ENCODE measurements around the gene CNP.

Gene CNP

DNA sequence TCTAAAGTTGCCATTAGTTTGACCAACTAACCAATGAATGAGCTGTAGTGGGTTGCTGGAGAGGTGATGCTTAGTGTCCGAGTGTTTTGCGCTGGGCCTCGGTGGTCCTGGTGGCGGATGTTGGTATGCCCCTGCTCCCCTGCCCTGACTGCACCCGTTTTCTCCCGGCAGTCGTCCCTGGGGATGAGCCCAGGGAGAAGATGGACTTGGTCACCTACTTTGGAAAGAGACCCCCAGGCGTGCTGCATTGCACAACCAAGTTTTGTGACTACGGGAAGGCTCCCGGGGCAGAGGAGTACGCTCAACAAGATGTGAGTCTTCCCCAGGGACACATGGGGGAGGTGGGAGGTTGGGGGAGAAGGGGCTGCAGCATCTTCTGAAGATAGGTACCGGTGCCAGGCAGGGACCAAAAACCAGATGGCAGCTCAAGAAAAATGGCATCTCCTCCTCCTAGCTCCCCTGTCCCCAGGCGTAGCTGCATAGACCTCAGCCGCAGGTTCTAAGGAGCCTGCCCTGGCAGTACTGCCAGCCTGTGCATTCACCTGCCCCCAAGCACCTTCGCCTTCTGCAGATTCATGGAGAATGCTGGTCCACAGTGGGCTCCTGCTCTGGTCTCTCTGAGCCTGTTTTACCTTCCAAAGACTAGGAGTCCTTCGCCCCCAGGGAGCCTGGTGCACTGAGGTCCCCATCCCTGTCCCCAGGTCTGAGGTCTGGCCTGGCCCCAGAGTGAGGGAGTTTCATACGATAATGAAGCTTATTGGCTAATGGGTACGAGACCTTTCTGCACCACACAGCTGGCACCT lies 5.3 kb downstream of the CNP start:
- TF ChIP-seq Cebpa-rat (IDR thresholded peaks at IDR 0.05), result no peak
- peak overlapping the region; percentile 50 for H3K9ac ChIP-seq
- H3K4me3 ChIP-seq, result no peak overlapping the region
- H3K9me3 ChIP-seq, result no peaks in the 10 kb centered on the region
- peaks cover 91% of the 10 kb centered on the region for H3K36me3 ChIP-seq
- peaks cover 94% of the 10 kb centered on the region for H4K20me1 ChIP-seq
- peak overlapping the region; percentile 64 for H3K4me2 ChIP-seq
- peaks cover 79% of the 10 kb centered on the region for H3K4me1 ChIP-seq
- H3K27ac ChIP-seq, result peak overlapping the region; percentile 62
- H3K27me3 ChIP-seq, result no peaks in the 10 kb centered on the region; the same call in 1 of the 2 replicates

DNA sequence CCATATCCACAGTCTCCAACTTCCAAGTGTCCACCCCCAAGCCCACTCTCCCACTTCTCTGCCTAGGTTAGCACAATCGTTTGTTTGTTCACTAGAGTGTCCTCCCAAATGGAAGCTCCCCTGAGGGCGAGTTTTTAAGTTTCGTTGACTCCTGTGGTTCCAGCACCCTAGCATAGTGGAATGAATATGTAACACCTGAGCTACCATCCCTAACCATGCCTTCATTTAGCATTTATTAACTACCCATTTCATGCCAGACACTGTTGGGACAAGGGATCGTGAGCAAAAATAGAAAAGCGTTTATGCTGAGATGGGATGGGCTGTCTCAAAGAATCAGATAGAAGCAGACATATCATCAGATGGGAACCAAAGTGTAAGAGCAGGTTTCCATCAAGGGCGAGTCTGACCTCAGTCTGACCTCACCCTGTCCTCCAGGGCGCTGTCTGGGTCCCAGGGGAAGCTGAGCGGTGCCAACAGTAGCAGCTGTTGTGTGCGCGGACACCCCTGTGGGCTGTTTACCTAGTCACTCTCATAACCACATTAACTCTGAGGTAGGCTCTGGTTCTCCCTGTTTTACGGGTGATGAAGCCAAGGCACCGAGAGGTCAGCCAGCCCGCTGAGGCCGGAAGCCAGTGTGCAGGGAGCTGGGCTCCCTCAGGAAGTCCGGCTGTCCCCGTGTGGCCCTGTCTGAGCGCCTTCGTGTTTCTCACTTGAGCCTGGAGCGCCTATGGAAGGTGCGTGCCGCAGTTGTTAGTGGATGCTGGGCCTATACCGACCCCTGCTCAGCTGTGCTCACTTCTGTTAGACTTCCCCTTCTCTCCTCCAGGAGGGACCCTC lies 6.2 kb downstream of the CNP start:
- Histone ChIP-seq H3K27me3 (no peaks in the 10 kb centered on the region; the same call in 1 of the 2 replicates), H4K20me1 (peaks cover 98% of the 10 kb centered on the region), H3K9ac (peak overlapping the region; percentile 50), H3K4me1 (peaks cover 78% of the 10 kb centered on the region), H3K36me3 (peaks cover 98% of the 10 kb centered on the region), H3K4me3 (peak overlapping the region; percentile 16; the same call in 1 of the 2 replicates), H3K9me3 (no peaks in the 10 kb centered on the region), H3K27ac (peak overlapping the region; percentile 62), H3K4me2 (peak overlapping the region; percentile 64)
- TF ChIP-seq Cebpa-rat (IDR thresholded peaks at IDR 0.05), result no peak

DNA sequence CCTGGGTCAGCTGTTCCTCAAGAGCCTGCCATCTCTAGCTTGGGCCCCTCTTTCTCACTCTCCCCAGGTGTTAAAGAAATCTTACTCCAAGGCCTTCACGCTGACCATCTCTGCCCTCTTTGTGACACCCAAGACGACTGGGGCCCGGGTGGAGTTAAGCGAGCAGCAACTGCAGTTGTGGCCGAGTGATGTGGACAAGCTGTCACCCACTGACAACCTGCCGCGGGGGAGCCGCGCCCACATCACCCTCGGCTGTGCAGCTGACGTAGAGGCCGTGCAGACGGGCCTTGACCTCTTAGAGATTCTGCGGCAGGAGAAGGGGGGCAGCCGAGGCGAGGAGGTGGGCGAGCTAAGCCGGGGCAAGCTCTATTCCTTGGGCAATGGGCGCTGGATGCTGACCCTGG lies 6.8 kb downstream of the CNP start:
- peak overlapping the region; percentile 50 for H3K9ac ChIP-seq
- H3K4me3 ChIP-seq, result no peak overlapping the region; the same call in 1 of the 2 replicates
- no peaks in the 10 kb centered on the region; the same call in 1 of the 2 replicates for H3K27me3 ChIP-seq
- H3K27ac ChIP-seq, result peak overlapping the region; percentile 62
- H3K36me3 ChIP-seq, result peaks cover 98% of the 10 kb centered on the region
- peak overlapping the region; percentile 64 for H3K4me2 ChIP-seq
- peaks cover 72% of the 10 kb centered on the region for H3K4me1 ChIP-seq
- no peak for TF ChIP-seq Cebpa-rat (IDR thresholded peaks at IDR 0.05)
- no peaks in the 10 kb centered on the region for H3K9me3 ChIP-seq
- peaks cover 94% of the 10 kb centered on the region for H4K20me1 ChIP-seq

DNA sequence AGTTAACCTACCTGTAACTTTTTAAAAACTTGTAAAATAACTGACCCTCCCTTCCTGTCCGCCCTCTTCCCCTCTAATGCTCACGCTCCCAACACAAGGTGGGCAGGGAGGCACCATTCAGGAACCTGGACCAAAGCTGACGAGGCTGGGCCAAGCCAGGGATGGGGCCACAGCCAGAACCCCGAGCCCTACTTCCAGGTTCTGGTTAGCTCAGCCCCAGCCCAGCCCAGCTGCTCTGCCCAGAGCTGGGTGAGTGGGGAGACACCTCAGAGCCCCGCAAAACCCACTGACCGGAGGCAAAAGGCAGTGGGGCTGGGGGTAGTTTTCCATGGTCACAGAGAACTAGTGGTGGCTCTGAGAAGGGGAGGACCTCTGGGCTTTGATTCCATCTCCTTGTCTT lies 7.4 kb downstream of the CNP start:
- H3K36me3 ChIP-seq, result peaks cover 98% of the 10 kb centered on the region
- no peaks in the 10 kb centered on the region for H3K9me3 ChIP-seq
- peaks cover 88% of the 10 kb centered on the region for H4K20me1 ChIP-seq
- no peak overlapping the region for H3K4me2 ChIP-seq
- TF ChIP-seq Cebpa-rat (IDR thresholded peaks at IDR 0.05), result no peak
- no peak overlapping the region for H3K4me3 ChIP-seq
- no peak overlapping the region for H3K9ac ChIP-seq
- peaks cover 66% of the 10 kb centered on the region for H3K4me1 ChIP-seq
- H3K27ac ChIP-seq, result peak overlapping the region; percentile 35; the same call in 1 of the 2 replicates
- H3K27me3 ChIP-seq, result no peaks in the 10 kb centered on the region; the same call in 1 of the 2 replicates

DNA sequence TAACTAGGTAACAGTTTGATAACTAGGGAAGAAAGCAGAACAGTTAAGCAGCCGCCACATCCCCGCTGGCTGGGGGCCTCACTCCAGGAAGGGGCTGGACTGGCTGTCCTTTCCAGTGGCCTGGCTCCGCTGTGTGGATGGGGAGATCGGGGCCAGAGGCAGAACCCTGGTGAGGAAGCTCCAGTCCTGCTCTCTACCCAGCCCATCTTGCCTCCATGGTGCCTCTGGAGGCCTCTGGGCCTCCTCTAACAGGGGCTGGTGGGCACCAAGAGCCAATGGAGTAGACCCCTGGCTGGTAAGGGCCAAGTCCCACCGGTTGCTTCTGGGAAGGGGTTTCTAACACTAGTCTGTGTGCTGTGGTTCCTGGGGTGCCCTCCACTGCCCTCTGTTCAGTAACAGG lies 8.1 kb downstream of the CNP start:
- Histone ChIP-seq H4K20me1 (peaks cover 81% of the 10 kb centered on the region), H3K27ac (0 out of 2 replicates have a peak overlapping the region, but pooled peaks have one; percentile 35), H3K9me3 (no peaks in the 10 kb centered on the region), H3K4me1 (peaks cover 62% of the 10 kb centered on the region), H3K9ac (no peak overlapping the region), H3K27me3 (no peaks in the 10 kb centered on the region; the same call in 1 of the 2 replicates), H3K36me3 (peaks cover 97% of the 10 kb centered on the region), H3K4me3 (no peak overlapping the region), H3K4me2 (no peak overlapping the region)
- TF ChIP-seq Cebpa-rat (IDR thresholded peaks at IDR 0.05), result no peak

DNA sequence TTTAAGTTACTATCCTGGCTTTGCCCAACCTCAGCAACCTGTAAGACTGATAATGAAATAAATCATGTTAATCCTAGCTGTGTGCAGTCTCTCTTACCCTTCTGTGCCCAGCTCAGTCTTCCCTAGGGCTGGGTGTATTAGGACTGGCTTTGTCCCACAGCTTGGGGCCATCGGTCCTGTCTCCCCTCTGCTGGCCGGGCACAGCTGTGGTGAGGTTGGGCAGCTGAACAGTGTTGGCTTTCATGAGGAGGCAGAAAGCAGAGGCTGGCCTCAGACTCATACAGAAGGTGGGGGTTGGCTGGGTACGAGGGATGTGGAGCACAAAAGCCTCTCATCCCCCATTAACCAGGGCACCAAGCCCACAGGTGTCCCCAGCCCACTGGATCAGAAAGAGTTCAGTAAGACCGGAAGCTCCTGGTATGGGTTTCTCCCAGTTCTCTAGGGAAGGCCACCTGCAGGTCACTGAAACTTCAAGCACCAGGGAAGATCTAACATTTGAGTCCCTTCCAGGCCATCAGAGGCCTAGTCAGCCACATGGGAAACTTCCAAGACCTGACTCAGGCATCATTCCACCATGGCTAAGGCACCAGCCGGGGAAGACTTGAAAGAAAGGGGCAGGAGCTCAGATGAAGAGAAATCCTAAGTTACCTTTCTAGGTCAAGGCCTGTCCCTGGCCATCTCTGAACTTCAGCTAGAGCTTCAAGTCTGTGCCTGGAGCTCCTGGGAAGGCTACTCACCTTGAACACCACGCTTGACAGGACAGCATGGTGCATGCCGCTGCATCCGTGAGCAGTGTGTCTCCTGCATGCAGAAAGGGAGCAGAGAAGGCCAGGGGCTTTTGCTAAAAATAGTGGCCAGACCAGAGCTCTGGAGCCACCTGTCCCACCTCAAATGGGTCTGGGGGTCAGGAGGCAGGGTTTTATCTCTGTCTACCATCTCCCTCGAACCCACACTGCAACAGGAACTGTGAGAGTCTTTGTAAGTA lies 8.8 kb downstream of the CNP start:
- Histone ChIP-seq H3K36me3 (peaks cover 98% of the 10 kb centered on the region), H3K4me3 (no peak overlapping the region), H4K20me1 (peaks cover 74% of the 10 kb centered on the region), H3K9me3 (no peaks in the 10 kb centered on the region), H3K4me2 (no peak overlapping the region), H3K9ac (no peak overlapping the region), H3K4me1 (peaks cover 55% of the 10 kb centered on the region), H3K27me3 (no peaks in the 10 kb centered on the region; the same call in 1 of the 2 replicates), H3K27ac (peak overlapping the region; percentile 31; the same call in 1 of the 2 replicates)
- TF ChIP-seq Cebpa-rat (IDR thresholded peaks at IDR 0.05), result no peak

DNA sequence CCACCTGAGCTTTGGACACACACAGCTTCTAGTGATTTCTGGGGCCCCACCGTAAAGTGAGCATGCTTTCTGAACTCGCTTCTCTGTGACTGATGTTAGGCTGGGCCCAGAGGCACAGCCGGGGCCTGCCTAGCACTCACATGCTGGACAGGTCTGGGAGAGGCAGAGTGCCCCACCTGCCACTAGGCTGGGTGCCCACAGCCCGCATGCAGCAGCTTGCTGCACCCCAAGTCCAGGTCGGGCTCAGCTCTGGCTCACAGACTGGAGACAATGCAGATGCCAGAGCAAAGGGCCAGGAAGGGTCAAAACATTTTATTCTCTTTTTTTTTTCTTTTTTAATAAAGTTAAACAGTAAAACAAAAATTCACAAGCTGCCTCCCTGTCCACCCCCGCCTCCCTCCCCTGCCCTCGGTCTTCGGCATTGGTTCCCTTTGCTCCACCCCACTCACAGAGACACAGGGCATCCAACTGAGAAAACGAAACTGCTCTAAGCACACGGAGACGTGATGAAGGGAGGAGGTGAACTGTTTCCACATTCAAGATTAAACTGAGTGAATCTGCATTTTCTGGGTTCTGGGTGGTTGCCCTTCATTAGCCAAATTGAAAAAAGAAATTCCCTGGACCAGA lies 9.7 kb downstream of the CNP start:
- no peak for TF ChIP-seq Cebpa-rat (IDR thresholded peaks at IDR 0.05)
- peaks cover 65% of the 10 kb centered on the region for H4K20me1 ChIP-seq
- peak overlapping the region; percentile 44 for H3K27ac ChIP-seq
- H3K9ac ChIP-seq, result peak overlapping the region; percentile 69
- no peaks in the 10 kb centered on the region for H3K9me3 ChIP-seq
- H3K27me3 ChIP-seq, result no peaks in the 10 kb centered on the region; the same call in 1 of the 2 replicates
- H3K4me2 ChIP-seq, result peak overlapping the region; percentile 57
- peaks cover 46% of the 10 kb centered on the region for H3K4me1 ChIP-seq
- peaks cover 98% of the 10 kb centered on the region for H3K36me3 ChIP-seq
- H3K4me3 ChIP-seq, result no peak overlapping the region

DNA sequence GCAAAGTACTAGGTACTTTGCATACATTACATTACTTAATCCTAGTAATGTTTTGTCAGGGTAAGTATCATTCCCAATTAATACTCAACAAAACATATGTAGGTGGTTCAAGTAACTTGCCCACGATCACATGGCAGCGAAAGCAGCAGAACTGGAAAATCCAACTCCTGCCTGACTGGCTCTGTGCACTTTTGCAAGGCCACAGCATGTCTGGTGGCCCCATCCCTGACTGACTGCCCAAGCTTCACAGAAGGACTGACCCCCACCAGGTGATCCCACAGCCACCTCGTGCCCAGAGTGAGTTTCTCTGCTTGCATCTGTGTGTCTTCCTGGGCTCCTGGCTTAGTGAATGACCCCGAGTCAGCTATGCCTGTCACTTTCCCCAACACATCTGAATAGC lies 11.4 kb downstream of the CNP start:
- Histone ChIP-seq H3K4me2 (no peak overlapping the region), H3K36me3 (peaks cover 98% of the 10 kb centered on the region), H3K27ac (no peak overlapping the region)

More for the DNA sequence above, 11.4 kb downstream of the CNP start:
- H3K9me3 ChIP-seq, result no peaks in the 10 kb centered on the region
- no peaks in the 10 kb centered on the region for H3K27me3 ChIP-seq
- H3K9ac ChIP-seq, result no peak overlapping the region
- peaks cover 30% of the 10 kb centered on the region for H3K4me1 ChIP-seq
- TF ChIP-seq Cebpa-rat (IDR thresholded peaks at IDR 0.05), result no peak
- H3K4me3 ChIP-seq, result no peak overlapping the region
- peaks cover 48% of the 10 kb centered on the region for H4K20me1 ChIP-seq

All from BLaER1 (cell line).